GM12878 (cell line): ENCODE measurements around the gene KDM4C.

Source experiments
- EZH2 ChIP-seq: IDR thresholded peaks from 2 replicates; pipeline ENCODE4 v1.6.1; 2012; ENCODE audit warnings: low read depth, mild to moderate bottlenecking, control low read depth, inconsistent platforms, low read length, borderline replicate concordance; ENCODE audit not compliant: control insufficient read depth
- NFIC ChIP-seq: IDR thresholded peaks from 2 replicates; pipeline ENCODE4 v1.6.1; 2012; ENCODE audit warnings: low read depth, mild to moderate bottlenecking, inconsistent platforms, low read length, moderate library complexity
- POLR2A ChIP-seq: IDR thresholded peaks from 2 replicates; pipeline ENCODE4 v1.6.1; 2011; ENCODE audit warnings: low read depth, mild to moderate bottlenecking, low read length
- POLR2AphosphoS2 ChIP-seq: IDR thresholded peaks from 2 replicates; pipeline ENCODE4 v1.6.1; 2011; ENCODE audit warnings: low read depth, mild to moderate bottlenecking, low read length, improper control_type of control experiment, moderate library complexity
- POLR2AphosphoS5 ChIP-seq: IDR thresholded peaks from 2 replicates; pipeline ENCODE4 v1.6.1; 2011; ENCODE audit warnings: mild to moderate bottlenecking, low read length, inconsistent platforms
- RCOR1 ChIP-seq: conservative IDR thresholded peaks from 2 replicates; pipeline ENCODE4 v1.6.1; 2012; ENCODE audit warnings: low read depth, low read length, improper control_type of control experiment
- TF ChIP-seq, protein P1 (sequence below): IDR thresholded peaks from 2 replicates; pipeline ENCODE4 v1.6.1; 2012; ENCODE audit warnings: low read depth, low read length, improper control_type of control experiment
- TF ChIP-seq, protein P2 (sequence below): fragments of 450-650 bp; IDR thresholded peaks from 2 replicates; pipeline ENCODE4 v1.6.1; 2016; ENCODE audit warnings: mild to moderate bottlenecking, moderate library complexity, borderline replicate concordance
- TF ChIP-seq, protein P3 (sequence below): fragments of 450-650 bp; IDR thresholded peaks from 2 replicates; pipeline ENCODE4 v1.6.1; 2017; ENCODE audit warnings: mild to moderate bottlenecking, moderate library complexity
- TF ChIP-seq, protein P4 (sequence below), 3 experiments: IDR thresholded peaks in 2 of 3; conservative IDR thresholded peaks in 1 of 3; 2 replicates each; pipeline ENCODE4 v1.5.1; 2011; ENCODE audit warnings: low read depth in 3 of 3, low read length in 3 of 3, mild to moderate bottlenecking in 3 of 3, control low read depth in 2 of 3, moderate library complexity in 2 of 3, inconsistent platforms in 1 of 3, mixed read lengths in 1 of 3; ENCODE audit not compliant: control insufficient read depth in 2 of 3, insufficient read depth in 1 of 3; ENCODE audit errors: extremely low read depth in 1 of 3

DNA sequence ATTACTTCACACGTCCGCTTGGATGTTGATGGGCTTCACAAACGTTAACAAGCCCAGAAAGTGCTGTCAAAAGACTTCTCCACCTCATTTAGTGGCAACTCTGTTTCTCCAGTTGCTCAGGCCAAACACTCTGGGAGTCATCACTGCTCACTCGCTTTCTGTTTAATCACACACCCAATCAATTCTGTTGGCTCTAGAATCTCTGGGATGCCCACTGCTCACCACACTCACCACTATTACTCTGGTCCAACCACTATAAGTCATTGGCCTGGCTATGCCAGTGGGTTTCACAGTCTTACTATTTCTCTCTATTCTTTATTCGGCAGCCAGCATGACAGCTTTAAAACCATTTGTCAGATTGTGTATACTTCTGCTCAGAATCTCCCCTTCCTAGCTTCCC, 163.5 kb downstream of the KDM4C start:
- TF ChIP-seq, protein P1, sequence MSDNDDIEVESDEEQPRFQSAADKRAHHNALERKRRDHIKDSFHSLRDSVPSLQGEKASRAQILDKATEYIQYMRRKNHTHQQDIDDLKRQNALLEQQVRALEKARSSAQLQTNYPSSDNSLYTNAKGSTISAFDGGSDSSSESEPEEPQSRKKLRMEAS: no peak
- TF ChIP-seq, protein P2, sequence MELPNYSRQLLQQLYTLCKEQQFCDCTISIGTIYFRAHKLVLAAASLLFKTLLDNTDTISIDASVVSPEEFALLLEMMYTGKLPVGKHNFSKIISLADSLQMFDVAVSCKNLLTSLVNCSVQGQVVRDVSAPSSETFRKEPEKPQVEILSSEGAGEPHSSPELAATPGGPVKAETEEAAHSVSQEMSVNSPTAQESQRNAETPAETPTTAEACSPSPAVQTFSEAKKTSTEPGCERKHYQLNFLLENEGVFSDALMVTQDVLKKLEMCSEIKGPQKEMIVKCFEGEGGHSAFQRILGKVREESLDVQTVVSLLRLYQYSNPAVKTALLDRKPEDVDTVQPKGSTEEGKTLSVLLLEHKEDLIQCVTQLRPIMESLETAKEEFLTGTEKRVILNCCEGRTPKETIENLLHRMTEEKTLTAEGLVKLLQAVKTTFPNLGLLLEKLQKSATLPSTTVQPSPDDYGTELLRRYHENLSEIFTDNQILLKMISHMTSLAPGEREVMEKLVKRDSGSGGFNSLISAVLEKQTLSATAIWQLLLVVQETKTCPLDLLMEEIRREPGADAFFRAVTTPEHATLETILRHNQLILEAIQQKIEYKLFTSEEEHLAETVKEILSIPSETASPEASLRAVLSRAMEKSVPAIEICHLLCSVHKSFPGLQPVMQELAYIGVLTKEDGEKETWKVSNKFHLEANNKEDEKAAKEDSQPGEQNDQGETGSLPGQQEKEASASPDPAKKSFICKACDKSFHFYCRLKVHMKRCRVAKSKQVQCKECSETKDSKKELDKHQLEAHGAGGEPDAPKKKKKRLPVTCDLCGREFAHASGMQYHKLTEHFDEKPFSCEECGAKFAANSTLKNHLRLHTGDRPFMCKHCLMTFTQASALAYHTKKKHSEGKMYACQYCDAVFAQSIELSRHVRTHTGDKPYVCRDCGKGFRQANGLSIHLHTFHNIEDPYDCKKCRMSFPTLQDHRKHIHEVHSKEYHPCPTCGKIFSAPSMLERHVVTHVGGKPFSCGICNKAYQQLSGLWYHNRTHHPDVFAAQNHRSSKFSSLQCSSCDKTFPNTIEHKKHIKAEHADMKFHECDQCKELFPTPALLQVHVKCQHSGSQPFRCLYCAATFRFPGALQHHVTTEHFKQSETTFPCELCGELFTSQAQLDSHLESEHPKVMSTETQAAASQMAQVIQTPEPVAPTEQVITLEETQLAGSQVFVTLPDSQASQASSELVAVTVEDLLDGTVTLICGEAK: no peak
- no peak for TF ChIP-seq RCOR1
- TF ChIP-seq, protein P3, sequence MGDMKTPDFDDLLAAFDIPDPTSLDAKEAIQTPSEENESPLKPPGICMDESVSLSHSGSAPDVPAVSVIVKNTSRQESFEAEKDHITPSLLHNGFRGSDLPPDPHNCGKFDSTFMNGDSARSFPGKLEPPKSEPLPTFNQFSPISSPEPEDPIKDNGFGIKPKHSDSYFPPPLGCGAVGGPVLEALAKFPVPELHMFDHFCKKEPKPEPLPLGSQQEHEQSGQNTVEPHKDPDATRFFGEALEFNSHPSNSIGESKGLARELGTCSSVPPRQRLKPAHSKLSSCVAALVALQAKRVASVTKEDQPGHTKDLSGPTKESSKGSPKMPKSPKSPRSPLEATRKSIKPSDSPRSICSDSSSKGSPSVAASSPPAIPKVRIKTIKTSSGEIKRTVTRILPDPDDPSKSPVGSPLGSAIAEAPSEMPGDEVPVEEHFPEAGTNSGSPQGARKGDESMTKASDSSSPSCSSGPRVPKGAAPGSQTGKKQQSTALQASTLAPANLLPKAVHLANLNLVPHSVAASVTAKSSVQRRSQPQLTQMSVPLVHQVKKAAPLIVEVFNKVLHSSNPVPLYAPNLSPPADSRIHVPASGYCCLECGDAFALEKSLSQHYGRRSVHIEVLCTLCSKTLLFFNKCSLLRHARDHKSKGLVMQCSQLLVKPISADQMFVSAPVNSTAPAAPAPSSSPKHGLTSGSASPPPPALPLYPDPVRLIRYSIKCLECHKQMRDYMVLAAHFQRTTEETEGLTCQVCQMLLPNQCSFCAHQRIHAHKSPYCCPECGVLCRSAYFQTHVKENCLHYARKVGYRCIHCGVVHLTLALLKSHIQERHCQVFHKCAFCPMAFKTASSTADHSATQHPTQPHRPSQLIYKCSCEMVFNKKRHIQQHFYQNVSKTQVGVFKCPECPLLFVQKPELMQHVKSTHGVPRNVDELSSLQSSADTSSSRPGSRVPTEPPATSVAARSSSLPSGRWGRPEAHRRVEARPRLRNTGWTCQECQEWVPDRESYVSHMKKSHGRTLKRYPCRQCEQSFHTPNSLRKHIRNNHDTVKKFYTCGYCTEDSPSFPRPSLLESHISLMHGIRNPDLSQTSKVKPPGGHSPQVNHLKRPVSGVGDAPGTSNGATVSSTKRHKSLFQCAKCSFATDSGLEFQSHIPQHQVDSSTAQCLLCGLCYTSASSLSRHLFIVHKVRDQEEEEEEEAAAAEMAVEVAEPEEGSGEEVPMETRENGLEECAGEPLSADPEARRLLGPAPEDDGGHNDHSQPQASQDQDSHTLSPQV: no peak
- TF ChIP-seq, protein P4, sequence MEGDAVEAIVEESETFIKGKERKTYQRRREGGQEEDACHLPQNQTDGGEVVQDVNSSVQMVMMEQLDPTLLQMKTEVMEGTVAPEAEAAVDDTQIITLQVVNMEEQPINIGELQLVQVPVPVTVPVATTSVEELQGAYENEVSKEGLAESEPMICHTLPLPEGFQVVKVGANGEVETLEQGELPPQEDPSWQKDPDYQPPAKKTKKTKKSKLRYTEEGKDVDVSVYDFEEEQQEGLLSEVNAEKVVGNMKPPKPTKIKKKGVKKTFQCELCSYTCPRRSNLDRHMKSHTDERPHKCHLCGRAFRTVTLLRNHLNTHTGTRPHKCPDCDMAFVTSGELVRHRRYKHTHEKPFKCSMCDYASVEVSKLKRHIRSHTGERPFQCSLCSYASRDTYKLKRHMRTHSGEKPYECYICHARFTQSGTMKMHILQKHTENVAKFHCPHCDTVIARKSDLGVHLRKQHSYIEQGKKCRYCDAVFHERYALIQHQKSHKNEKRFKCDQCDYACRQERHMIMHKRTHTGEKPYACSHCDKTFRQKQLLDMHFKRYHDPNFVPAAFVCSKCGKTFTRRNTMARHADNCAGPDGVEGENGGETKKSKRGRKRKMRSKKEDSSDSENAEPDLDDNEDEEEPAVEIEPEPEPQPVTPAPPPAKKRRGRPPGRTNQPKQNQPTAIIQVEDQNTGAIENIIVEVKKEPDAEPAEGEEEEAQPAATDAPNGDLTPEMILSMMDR (IDR thresholded peaks at IDR 0.05 in 2 of 3, conservative IDR thresholded peaks at IDR 0.05 in 1 of 3; ENCODE audit: control insufficient read depth in 2 of 3, extremely low read depth in 1 of 3, insufficient read depth in 1 of 3, low read depth in 3 of 3, low read length in 3 of 3): no peak
- no peak for TF ChIP-seq POLR2AphosphoS2
- TF ChIP-seq POLR2AphosphoS5: no peak
- no peak for TF ChIP-seq POLR2A
- TF ChIP-seq EZH2: no peak
- TF ChIP-seq NFIC: no peak
